Right cardiac atrium (tissue), 5 donors: ENCODE measurements around the gene SUGP1. TPM values are rescaled to one million over a fixed set of nuclear protein-coding genes. Genes with fewer than 3 reads are reported as not detected.

Source experiments
- polyA plus RNA-seq: library from polyadenylated mRNA; stranded (reverse); fragments of 200-250 nt; gene quantifications from one replicate; pipeline ENCODE4 v1.2.3, GENCODE V29; 2013
- total RNA-seq, 4 donors: library from RNA; stranded (reverse); fragmentation: NEBNext Ultra II Directional; extraction: Animal tissue kit (Norgen Biotek cat#: 25700); gene quantifications; one replicate each; pipeline ENCODE4 v1.2.1, GENCODE V29; 2021
- donor health status: healthy with polysubstance abuse.
- donor health status: DM: no; HTN: yes; CAD: no.
- donor health status: DM: no; HTN: no; CAD: no.
- donor health status: DM: no; HTN: yes; CAD: no; lungs with severe emphysema.
- donor health status: DM: yes; HTN: yes; CAD: no.

SUGP1 gene
- total and polyA plus RNA-seq, 5 donors = 27.4 to 44.9 (median 41.2) TPM

Other genes with a start within 250 kb of the SUGP1 start
- gene TMEM161A, start 182.0 kb downstream of the SUGP1 start, total RNA-seq = 10 to 100 TPM; 14.0 to 27.0 (median 21.0) TPM
- 19.5 TPM for gene TMEM161A, start 182.0 kb downstream of the SUGP1 start, polyA plus RNA-seq
- gene MEF2B, start 150.2 kb downstream of the SUGP1 start, total RNA-seq = 1 to 10 TPM in 1 of 4 donors, under 1 TPM in 3; 0.42 to 1.1 (median 0.47) TPM
- 0.23 TPM for gene MEF2B, start 150.2 kb downstream of the SUGP1 start, polyA plus RNA-seq
- gene BORCS8, start 128.4 kb downstream of the SUGP1 start, total RNA-seq = 10 to 100 TPM; 27.5 to 33.2 (median 31.3) TPM
- 30.3 TPM for gene BORCS8, start 128.4 kb downstream of the SUGP1 start, polyA plus RNA-seq
- 10 to 100 TPM; 35.2 to 46.1 (median 44.7) TPM for gene RFXANK, start 128.3 kb downstream of the SUGP1 start, total RNA-seq
- 55.0 TPM for gene RFXANK, start 128.3 kb downstream of the SUGP1 start, polyA plus RNA-seq
- gene NR2C2AP, start 117.1 kb downstream of the SUGP1 start, total RNA-seq = 1 to 10 TPM; 6.4 to 10.0 (median 6.7) TPM
- 8.1 TPM for gene NR2C2AP, start 117.1 kb downstream of the SUGP1 start, polyA plus RNA-seq
- gene NCAN, start 108.6 kb downstream of the SUGP1 start, total RNA-seq = not detected
- not detected for gene NCAN, start 108.6 kb downstream of the SUGP1 start, polyA plus RNA-seq
- gene TM6SF2, start 47.2 kb downstream of the SUGP1 start, total RNA-seq = 1 to 10 TPM in 1 of 4 donors, under 1 TPM in 3; 0.48 to 1.3 (median 0.90) TPM
- gene TM6SF2, start 47.2 kb downstream of the SUGP1 start, polyA plus RNA-seq = 0.34 TPM
- gene MAU2, start 320 bp upstream of the SUGP1 start, total RNA-seq = 10 to 100 TPM; 26.5 to 36.2 (median 32.2) TPM
- 20.5 TPM for gene MAU2, start 320 bp upstream of the SUGP1 start, polyA plus RNA-seq
- 10 to 100 TPM; 31.4 to 53.9 (median 36.0) TPM for gene GATAD2A, start 85.2 kb upstream of the SUGP1 start, total RNA-seq
- gene GATAD2A, start 85.2 kb upstream of the SUGP1 start, polyA plus RNA-seq = 12.2 TPM
- under 1 TPM; 0.28 to 0.97 (median 0.82) TPM for gene TSSK6, start 195.0 kb upstream of the SUGP1 start, total RNA-seq
- 0.77 TPM for gene TSSK6, start 195.0 kb upstream of the SUGP1 start, polyA plus RNA-seq
- 1,000 to 10,000 TPM in 1 of 4 donors, 100 to 1,000 TPM in 3; 785 to 1,013 (median 850) TPM for gene NDUFA13, start 195.7 kb upstream of the SUGP1 start, total RNA-seq
- gene NDUFA13, start 195.7 kb upstream of the SUGP1 start, polyA plus RNA-seq = 1,226 TPM
- gene YJEFN3, start 208.4 kb upstream of the SUGP1 start, total RNA-seq = 1 to 10 TPM; 1.3 to 4.3 (median 1.6) TPM
- gene YJEFN3, start 208.4 kb upstream of the SUGP1 start, polyA plus RNA-seq = 2.9 TPM
- under 1 TPM; 0.08 to 0.39 (median 0.22) TPM for gene CILP2, start 217.8 kb upstream of the SUGP1 start, total RNA-seq
- 0.05 TPM for gene CILP2, start 217.8 kb upstream of the SUGP1 start, polyA plus RNA-seq